BJ (cell line): ENCODE data around the gene RSF1. TPM values are rescaled to one million over a fixed set of nuclear protein-coding genes. Genes with fewer than 3 reads are reported as not detected.
"Not testable (repeated sequence)": the region's sequence is repeated elsewhere in the genome, so short reads cannot be mapped to it uniquely, and the experiment has no call there.

Experiments
- CTCF ChIA-PET: fragments of 350-600 bp; formaldehyde crosslinking; extraction: SDS; loops from one replicate; lab custom pipeline; 2021; ENCODE audit warnings: antibody characterized with exemption, inconsistent platforms; lab: Yijun Ruan, JAX
- POLR2A ChIA-PET: fragments of 300-600 bp; sonication (Branson Sonifier 250); formaldehyde crosslinking; extraction: SDS; loops from one replicate; lab custom pipeline; 2021; ENCODE audit warnings: antibody characterized with exemption; lab: Charles Lee
- DNase-seq: peaks from one replicate; pipeline ENCODE4 v3.0.0-alpha.2; 2011; ENCODE audit warnings: low read depth
- H3K27me3 ChIP-seq: 2 replicates; pipeline ENCODE4 v1.6.0; 2011; ENCODE audit warnings: low read length; ENCODE audit not compliant: control insufficient read depth, insufficient read depth
- H3K36me3 ChIP-seq: 2 replicates; pipeline ENCODE4 v1.5.1; 2011; ENCODE audit warnings: low read length; ENCODE audit not compliant: control insufficient read depth, insufficient read depth
- H3K4me3 ChIP-seq: 2 replicates; pipeline ENCODE4 v1.5.1; 2011; ENCODE audit warnings: low read depth, mild to moderate bottlenecking, control low read depth, low read length
- polyA plus RNA-seq: library from polyadenylated mRNA; depleted of rRNA; stranded (reverse); fragments of >200 nt; gene quantifications from 2 replicates; pipeline ENCODE4 v1.2.3, GENCODE V29; 2011
- TF ChIP-seq, protein P1 (sequence below): IDR thresholded peaks from 2 replicates; pipeline ENCODE4 v1.5.1; 2011; ENCODE audit warnings: low read depth, mild to moderate bottlenecking, control low read depth, inconsistent platforms, low read length, moderate library complexity; ENCODE audit not compliant: insufficient read depth

The RSF1 gene
- polyA plus RNA-seq, 1 experiment = 6.0 TPM

GRCh38 chr11:77823775-77824174 lies 3.3 kb upstream of the RSF1 start:
- H3K4me3 ChIP-seq = no peak overlapping the region

DNA sequence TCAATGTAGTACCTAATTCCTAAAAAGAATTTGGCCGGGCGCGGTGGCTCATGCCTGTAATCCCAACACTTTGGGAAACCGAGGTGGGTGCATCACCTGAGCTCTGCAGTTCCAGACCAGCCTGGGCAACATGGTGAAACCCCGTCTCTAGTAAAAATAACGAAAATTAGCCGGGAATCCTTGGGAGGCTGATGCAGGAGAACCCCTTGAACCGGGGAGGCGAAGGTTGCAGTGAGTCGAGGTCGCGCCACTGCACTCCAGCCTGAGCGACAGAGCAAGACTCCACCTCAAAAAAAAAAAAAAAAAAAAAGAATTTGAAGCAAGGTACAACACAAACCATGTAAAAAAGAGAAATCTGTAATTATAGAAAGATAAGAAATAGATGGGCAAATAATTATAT lies 1.6 kb upstream of the RSF1 start:
- CTCF ChIA-PET, H3K27me3 ChIP-seq, H3K36me3 ChIP-seq, DNase-seq: not testable (repeated sequence)
- POLR2A ChIA-PET = interaction anchor here (0.7 kb wide), 1 partner anchor 58 kb away, joined by 3 read pairs; no protein-coding TSS in a partner anchor
- H3K4me3 ChIP-seq = peak overlapping the region; percentile 73

More at GRCh38 chr11:77823775-77824174, 3.3 kb upstream of the RSF1 start:
- DNase-seq = no peak
- POLR2A ChIA-PET = no interaction called here
- CTCF ChIA-PET = interaction anchor here (0.6 kb wide), 1 partner anchor 223 kb away, joined by 3 read pairs; no protein-coding TSS in a partner anchor
- TF ChIP-seq, protein P1, sequence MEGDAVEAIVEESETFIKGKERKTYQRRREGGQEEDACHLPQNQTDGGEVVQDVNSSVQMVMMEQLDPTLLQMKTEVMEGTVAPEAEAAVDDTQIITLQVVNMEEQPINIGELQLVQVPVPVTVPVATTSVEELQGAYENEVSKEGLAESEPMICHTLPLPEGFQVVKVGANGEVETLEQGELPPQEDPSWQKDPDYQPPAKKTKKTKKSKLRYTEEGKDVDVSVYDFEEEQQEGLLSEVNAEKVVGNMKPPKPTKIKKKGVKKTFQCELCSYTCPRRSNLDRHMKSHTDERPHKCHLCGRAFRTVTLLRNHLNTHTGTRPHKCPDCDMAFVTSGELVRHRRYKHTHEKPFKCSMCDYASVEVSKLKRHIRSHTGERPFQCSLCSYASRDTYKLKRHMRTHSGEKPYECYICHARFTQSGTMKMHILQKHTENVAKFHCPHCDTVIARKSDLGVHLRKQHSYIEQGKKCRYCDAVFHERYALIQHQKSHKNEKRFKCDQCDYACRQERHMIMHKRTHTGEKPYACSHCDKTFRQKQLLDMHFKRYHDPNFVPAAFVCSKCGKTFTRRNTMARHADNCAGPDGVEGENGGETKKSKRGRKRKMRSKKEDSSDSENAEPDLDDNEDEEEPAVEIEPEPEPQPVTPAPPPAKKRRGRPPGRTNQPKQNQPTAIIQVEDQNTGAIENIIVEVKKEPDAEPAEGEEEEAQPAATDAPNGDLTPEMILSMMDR = no peak
- H3K27me3 ChIP-seq = no peaks in the 10 kb centered on the region
- no peaks in the 10 kb centered on the region for H3K36me3 ChIP-seq

GRCh38 chr11:77821349-77821851 lies 878 bp upstream of the RSF1 start:
- TF ChIP-seq, protein P1 = no peak
- H3K36me3 ChIP-seq = no peaks in the 10 kb centered on the region
- peak overlapping the region; percentile 73 for H3K4me3 ChIP-seq
- POLR2A ChIA-PET = interaction anchor here (0.7 kb wide), 1 partner anchor 58 kb away, joined by 3 read pairs; no protein-coding TSS in a partner anchor
- no peaks in the 10 kb centered on the region for H3K27me3 ChIP-seq
- CTCF ChIA-PET = no interaction called here
- DNase-seq = no peak

GRCh38 chr11:77819921-77820564 lies 479 bp downstream of the RSF1 start:
- POLR2A ChIA-PET = no interaction called here
- no peak for DNase-seq
- CTCF ChIA-PET = interaction anchor here (1.7 kb wide), 1 partner anchor 175 kb away, joined by 5 read pairs; the partner anchor contains the start of gene INTS4

DNA sequence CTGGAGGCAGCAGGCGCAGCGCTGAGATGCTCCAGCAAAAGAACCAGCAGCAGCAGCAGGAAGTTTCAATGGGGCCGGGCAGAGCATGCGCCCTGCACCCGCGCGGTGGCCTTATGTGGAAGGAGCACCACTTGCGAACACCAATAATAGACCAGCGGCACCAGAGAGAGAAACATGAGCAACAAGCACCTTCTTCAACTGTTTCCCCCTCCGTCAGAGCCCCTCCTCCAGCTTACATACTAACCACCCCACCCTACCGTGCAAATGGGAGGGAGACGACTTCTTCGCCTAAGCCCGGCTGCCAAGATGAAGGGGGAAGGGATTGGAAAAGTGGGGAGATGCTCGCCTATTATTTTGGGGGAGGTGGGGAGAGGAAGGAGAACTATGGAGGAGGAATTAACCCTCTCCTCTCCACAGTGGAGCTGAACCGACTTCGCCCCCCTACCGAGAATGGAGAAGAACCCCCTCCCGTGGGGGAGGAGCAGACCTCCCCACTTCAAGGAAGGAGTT lies 1.1 kb downstream of the RSF1 start:
- TF ChIP-seq, protein P1 = peak; percentile 22; the same call in 1 of the 2 replicates
- DNase-seq = peak; percentile 43
- Histone ChIP-seq H3K36me3 (no peaks in the 10 kb centered on the region), H3K4me3 (peak overlapping the region; percentile 85), H3K27me3 (no peaks in the 10 kb centered on the region)
- ChIA-PET POLR2A (no interaction called here), CTCF (interaction anchor here (0.9 to 1.7 kb wide), 2 partner anchors 175 to 181 kb away, joined by 3 to 5 read pairs; partner anchors contain the start of gene INTS4)

More at GRCh38 chr11:77819921-77820564, 479 bp downstream of the RSF1 start:
- no peaks in the 10 kb centered on the region for H3K27me3 ChIP-seq
- H3K36me3 ChIP-seq = no peaks in the 10 kb centered on the region
- TF ChIP-seq, protein P1 = no peak
- peak overlapping the region; percentile 85 for H3K4me3 ChIP-seq
